ENCODE results near the gene LAMTOR1.
A peak's percentile ranks its signal among the peaks of the same experiment; 100 is the strongest.

Gene LAMTOR1

DNA sequence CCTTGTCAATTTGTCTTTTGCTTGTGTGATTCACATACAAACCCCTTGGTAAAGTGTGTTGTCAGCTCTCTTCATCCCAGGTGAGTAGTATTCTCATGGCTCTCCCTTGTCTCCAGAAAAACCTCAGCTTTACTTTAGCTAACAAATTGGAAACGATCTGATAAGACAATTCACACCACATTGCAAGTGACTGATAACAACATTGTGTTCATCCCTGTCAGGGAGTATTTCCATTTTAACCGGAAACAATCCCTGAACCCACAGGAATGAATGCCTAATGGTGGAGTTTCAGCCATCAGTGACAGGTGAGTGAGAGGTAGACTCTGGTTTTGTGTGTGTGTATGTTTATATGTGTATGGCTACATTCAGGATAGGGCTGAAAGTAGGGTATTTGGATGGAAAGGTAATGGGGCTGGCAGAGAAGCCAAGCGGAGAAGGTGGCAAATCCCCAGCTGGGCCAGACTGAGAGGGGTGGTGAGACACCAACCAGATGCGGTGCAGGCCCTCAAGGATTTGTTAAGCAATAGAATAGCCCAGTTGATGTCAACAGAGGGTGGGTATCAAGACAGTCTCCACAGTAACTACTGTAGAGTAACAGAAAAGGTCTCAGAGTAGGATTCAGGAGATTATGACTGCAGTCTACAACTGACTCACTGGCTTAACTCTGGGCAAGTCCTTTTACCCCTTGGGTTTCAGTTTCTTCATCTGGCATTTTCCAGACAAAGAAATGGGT is 14.9 kb downstream of the LAMTOR1 start:
- TF ChIP-seq, protein P1, sequence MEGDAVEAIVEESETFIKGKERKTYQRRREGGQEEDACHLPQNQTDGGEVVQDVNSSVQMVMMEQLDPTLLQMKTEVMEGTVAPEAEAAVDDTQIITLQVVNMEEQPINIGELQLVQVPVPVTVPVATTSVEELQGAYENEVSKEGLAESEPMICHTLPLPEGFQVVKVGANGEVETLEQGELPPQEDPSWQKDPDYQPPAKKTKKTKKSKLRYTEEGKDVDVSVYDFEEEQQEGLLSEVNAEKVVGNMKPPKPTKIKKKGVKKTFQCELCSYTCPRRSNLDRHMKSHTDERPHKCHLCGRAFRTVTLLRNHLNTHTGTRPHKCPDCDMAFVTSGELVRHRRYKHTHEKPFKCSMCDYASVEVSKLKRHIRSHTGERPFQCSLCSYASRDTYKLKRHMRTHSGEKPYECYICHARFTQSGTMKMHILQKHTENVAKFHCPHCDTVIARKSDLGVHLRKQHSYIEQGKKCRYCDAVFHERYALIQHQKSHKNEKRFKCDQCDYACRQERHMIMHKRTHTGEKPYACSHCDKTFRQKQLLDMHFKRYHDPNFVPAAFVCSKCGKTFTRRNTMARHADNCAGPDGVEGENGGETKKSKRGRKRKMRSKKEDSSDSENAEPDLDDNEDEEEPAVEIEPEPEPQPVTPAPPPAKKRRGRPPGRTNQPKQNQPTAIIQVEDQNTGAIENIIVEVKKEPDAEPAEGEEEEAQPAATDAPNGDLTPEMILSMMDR (conservative IDR thresholded peaks at IDR 0.05; ENCODE audit: low read length) = no peak
- H3K4me3 ChIP-seq (ENCODE audit: low read length) = no peak overlapping the region
- peak; percentile 23 for DNase-seq (ENCODE audit: low read depth)

DNA sequence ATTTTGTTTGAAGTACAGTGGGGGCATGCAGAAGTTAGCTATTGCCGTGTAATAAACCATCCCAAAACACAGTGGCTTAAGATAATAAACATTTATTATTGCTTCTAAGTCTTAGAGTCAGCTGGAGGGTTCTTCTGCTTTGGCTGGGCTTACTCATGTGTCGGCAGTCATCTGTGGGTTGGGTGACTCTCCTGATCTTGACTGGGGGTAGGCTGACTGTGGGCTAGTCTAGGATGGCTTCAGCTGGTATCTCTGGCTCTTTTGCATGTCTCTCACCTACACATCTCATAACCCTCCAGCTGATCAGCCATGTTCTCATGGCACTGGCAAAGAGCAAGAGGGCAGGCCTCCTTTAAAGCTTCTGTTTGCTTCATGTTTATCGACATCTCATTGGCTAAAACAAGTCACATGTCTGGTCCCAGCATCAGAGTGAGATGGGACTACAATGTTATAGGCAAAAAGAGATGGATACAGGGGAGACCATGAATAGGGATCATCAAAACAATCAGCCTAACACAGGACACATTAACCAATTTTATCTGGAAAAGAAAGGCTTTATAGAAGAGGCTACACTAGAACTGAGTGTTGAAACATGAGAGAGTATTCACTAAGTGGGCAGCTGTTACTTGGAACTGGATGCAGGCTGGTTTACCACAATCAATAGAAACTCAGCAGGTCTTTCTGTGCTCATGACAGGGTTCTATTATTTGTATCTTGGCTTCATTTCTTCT is 17.3 kb downstream of the LAMTOR1 start:
- no peak for DNase-seq (ENCODE audit: low read depth)
- no peak overlapping the region for H3K4me3 ChIP-seq (ENCODE audit: low read length)
- TF ChIP-seq, protein P1 (conservative IDR thresholded peaks at IDR 0.05; ENCODE audit: low read length) = no peak

DNA sequence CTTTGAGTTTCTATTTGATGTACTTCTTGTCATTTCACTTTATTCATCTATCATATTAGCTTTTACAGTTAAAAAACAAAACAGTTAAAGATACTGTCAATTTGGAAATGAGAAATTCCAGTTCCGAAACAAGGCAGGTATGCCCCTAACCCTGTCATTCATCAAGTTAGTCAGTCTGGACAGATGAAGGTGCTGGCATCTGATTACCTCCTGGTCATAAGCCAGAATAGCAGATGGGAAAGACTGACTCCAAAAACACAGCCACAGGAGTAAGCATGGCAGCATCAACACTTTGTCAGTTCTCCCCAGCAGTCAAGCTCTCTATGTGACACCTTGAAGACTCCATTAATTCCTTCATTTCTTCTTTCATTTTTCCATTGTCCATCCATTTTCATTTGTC is 18.1 kb downstream of the LAMTOR1 start:
- TF ChIP-seq, protein P1 (conservative IDR thresholded peaks at IDR 0.05; ENCODE audit: low read length) = no peak
- H3K4me3 ChIP-seq (ENCODE audit: low read length) = no peak overlapping the region
- DNase-seq (ENCODE audit: low read depth) = no peak

DNA sequence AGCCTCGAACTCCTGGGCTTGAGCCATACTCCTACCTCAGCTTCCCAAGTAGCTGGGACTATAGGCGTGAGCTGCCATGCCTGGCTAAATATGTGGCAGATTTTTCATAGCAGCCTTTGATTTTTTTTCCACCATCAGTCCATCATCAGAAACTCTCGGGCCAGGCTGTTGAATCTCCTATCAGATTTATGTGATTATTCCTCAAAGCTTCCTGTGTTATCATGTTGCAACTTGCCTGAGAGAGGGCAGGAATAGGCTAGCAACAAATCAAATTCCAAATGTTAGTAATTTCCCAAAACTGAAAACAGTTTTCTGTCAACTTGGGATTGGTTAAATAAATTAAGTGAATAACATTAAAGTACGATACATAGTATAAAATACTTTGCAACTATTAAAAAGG is 19.0 kb downstream of the LAMTOR1 start:
- DNase-seq (ENCODE audit: low read depth) = no peak
- TF ChIP-seq, protein P1 (conservative IDR thresholded peaks at IDR 0.05; ENCODE audit: low read length) = no peak
- H3K4me3 ChIP-seq (ENCODE audit: low read length) = no peak overlapping the region

DNA sequence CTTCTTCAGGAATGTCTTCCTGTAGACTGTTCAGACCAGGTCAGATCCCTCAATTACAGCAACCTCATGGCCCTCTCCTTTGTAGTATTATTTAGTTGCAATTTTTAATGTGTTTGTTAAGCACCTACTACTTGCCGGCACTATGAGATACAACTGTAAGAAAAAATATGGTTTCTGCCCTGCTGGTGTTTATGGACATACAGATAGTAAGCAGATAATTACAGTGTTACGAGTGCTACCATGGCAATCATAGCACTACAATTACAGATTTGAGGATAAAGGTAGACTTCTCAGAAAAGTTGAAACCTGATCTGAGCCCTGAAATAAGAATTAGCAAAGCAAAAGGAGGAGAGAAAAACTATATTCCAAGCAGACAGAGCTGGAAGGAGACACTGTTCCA is 19.7 kb downstream of the LAMTOR1 start:
- H3K4me3 ChIP-seq (ENCODE audit: low read length) = no peak overlapping the region
- TF ChIP-seq, protein P1 (conservative IDR thresholded peaks at IDR 0.05; ENCODE audit: low read length) = no peak
- DNase-seq (ENCODE audit: low read depth) = no peak

DNA sequence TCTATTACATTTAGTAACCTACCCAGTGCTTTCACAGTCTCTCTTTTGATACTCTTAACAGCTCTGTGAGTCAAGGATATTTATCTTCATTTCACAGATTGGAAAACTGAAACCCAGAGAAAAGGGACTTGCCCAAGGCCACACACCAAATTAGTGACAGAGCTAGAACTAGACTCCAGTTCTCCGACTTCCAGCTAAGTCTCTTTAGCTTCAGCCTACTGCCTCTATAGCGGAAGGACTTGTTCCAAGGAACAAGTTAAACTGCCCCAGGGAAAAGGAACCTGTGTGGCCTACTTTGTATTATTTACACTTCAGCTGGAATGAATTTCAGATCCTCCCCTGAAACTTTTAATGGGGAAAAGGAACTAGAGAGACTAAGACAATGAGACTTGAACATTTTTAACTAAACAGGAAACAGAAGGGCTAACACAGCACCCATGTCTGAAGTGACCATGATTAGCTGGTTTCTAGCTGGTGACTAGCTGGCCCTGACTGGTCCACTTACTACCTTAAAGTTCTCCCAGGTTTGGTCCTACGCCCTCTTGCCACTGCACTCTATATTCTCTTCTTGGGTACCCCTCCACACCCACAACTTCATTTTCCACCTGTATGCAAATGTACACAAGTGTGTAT is 21.2 kb downstream of the LAMTOR1 start:
- no peak overlapping the region for H3K4me3 ChIP-seq (ENCODE audit: low read length)
- no peak for DNase-seq (ENCODE audit: low read depth)
- TF ChIP-seq, protein P1 (conservative IDR thresholded peaks at IDR 0.05; ENCODE audit: low read length) = no peak
